ENCODE data around the gene ALB.

DNA sequence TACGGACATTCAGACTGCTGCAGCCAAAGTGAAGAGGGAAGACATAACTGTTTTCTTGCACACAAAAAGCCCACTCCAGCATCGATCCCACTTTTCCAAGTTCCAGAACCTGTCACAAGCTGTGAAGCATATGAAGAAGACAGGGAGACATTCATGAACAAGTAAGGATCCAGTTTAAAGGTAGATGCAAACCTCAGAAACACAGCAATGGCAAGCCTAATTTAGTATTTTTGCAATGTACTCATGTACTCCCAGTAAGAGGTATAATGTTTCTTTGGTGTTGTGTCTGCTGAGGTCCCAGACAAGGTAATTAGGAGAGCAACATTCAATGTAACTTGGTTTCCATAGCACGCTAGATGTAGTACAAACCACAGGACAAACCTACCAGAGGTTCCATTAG lies 36.6 kb downstream of the ALB start:
- TF ChIP-seq, protein P1, sequence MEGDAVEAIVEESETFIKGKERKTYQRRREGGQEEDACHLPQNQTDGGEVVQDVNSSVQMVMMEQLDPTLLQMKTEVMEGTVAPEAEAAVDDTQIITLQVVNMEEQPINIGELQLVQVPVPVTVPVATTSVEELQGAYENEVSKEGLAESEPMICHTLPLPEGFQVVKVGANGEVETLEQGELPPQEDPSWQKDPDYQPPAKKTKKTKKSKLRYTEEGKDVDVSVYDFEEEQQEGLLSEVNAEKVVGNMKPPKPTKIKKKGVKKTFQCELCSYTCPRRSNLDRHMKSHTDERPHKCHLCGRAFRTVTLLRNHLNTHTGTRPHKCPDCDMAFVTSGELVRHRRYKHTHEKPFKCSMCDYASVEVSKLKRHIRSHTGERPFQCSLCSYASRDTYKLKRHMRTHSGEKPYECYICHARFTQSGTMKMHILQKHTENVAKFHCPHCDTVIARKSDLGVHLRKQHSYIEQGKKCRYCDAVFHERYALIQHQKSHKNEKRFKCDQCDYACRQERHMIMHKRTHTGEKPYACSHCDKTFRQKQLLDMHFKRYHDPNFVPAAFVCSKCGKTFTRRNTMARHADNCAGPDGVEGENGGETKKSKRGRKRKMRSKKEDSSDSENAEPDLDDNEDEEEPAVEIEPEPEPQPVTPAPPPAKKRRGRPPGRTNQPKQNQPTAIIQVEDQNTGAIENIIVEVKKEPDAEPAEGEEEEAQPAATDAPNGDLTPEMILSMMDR (IDR thresholded peaks at IDR 0.05; ENCODE audit: insufficient read depth, low read length, poor library complexity, severe bottlenecking), result no peak
- TF ChIP-seq EZH2phosphoT487 (conservative IDR thresholded peaks at IDR 0.05; ENCODE audit: low read length), result no peak
